Ectodermal cell (in vitro differentiated cells): ENCODE measurements around the gene EWSR1.

Source experiments
- H3K27ac ChIP-seq: 2 replicates; pipeline ENCODE4 v1.7.0; 2013; ENCODE audit warnings: mild to moderate bottlenecking, low read depth, low read length; ENCODE audit not compliant: insufficient read depth, poor library complexity, severe bottlenecking
- H3K27me3 ChIP-seq: 2 replicates; pipeline ENCODE4 v1.7.0; 2013; ENCODE audit warnings: mild to moderate bottlenecking, low read length; ENCODE audit not compliant: insufficient read depth, control insufficient read depth, poor library complexity, severe bottlenecking
- H3K36me3 ChIP-seq: one replicate; pipeline ENCODE4 v1.7.0; 2013; ENCODE audit warnings: low read length; ENCODE audit not compliant: control insufficient read depth, insufficient read depth
- H3K4me1 ChIP-seq: one replicate; pipeline ENCODE4 v1.7.0; 2013; ENCODE audit warnings: low read length; ENCODE audit not compliant: control insufficient read depth, insufficient read depth
- H3K4me3 ChIP-seq: 2 replicates; pipeline ENCODE4 v1.7.0; 2013; ENCODE audit warnings: low read depth, low read length, control low read depth; ENCODE audit not compliant: insufficient read depth
- H3K9me3 ChIP-seq: 2 replicates; pipeline ENCODE4 v1.7.0; 2013; ENCODE audit warnings: mild to moderate bottlenecking, low read length, moderate library complexity; ENCODE audit not compliant: control insufficient read depth
- WGBS, 2 experiments: methylation state at CpG; one replicate each; pipeline ENCODE4 v1.1.7; 2013; ENCODE audit warnings: missing lambda C conversion rate in 2 of 2; 5-methylcytosine and 5-hydroxymethylcytosine counted together

Gene EWSR1

GRCh38 chr22:29251981-29252911 is 15.8 kb upstream of the EWSR1 start:
- H3K9me3 ChIP-seq, result no peaks in the 10 kb centered on the region
- H3K27ac ChIP-seq, result no peak overlapping the region
- H3K4me1 ChIP-seq, result peaks cover 7% of the 10 kb centered on the region
- no peak overlapping the region for H3K4me3 ChIP-seq
- H3K27me3 ChIP-seq, result no peaks in the 10 kb centered on the region
- WGBS, 2 experiments, result 91 to 92% methylated on average over 10 of the region's 10 CpGs
- H3K36me3 ChIP-seq, result no peaks in the 10 kb centered on the region

- H3K9me3 ChIP-seq, result no peaks in the 10 kb centered on the region
- WGBS, 2 experiments, result 70 to 72% methylated on average over 14 of the region's 14 CpGs
- peaks cover 7% of the 10 kb centered on the region for H3K4me1 ChIP-seq
- no peaks in the 10 kb centered on the region for H3K36me3 ChIP-seq
- H3K4me3 ChIP-seq, result no peak overlapping the region
- no peaks in the 10 kb centered on the region for H3K27me3 ChIP-seq
- H3K27ac ChIP-seq, result no peak overlapping the region
Observed at GRCh38 chr22:29253561-29254285, 14.3 kb upstream of the EWSR1 start.

- 67 to 74% methylated on average over 4 of the region's 4 CpGs for WGBS, 2 experiments
- Histone ChIP-seq H3K9me3 (no peaks in the 10 kb centered on the region), H3K4me1 (peaks cover 7% of the 10 kb centered on the region), H3K27me3 (no peaks in the 10 kb centered on the region), H3K36me3 (no peaks in the 10 kb centered on the region), H3K27ac (no peak overlapping the region), H3K4me3 (no peak overlapping the region)
Observed at GRCh38 chr22:29254286-29254660, 13.8 kb upstream of the EWSR1 start.

- H3K4me1 ChIP-seq, result peaks cover 7% of the 10 kb centered on the region
- no peaks in the 10 kb centered on the region for H3K36me3 ChIP-seq
- H3K27ac ChIP-seq, result no peak overlapping the region
- no peak overlapping the region for H3K4me3 ChIP-seq
- no peaks in the 10 kb centered on the region for H3K27me3 ChIP-seq
- no peaks in the 10 kb centered on the region for H3K9me3 ChIP-seq
- 94 to 96% methylated on average over 11 of the region's 11 CpGs for WGBS, 2 experiments
Observed at GRCh38 chr22:29255064-29255621, 12.9 kb upstream of the EWSR1 start.

- Histone ChIP-seq H3K4me1 (peaks cover 7% of the 10 kb centered on the region), H3K27me3 (no peaks in the 10 kb centered on the region), H3K27ac (no peak overlapping the region), H3K4me3 (no peak overlapping the region), H3K9me3 (no peaks in the 10 kb centered on the region), H3K36me3 (no peaks in the 10 kb centered on the region)
- 95 to 96% methylated on average over 8 of the region's 8 CpGs for WGBS, 2 experiments
Observed at GRCh38 chr22:29256606-29257325, 11.3 kb upstream of the EWSR1 start.

- no peak overlapping the region for H3K4me3 ChIP-seq
- H3K4me1 ChIP-seq, result peaks cover 7% of the 10 kb centered on the region
- H3K27me3 ChIP-seq, result no peaks in the 10 kb centered on the region
- no peak overlapping the region for H3K27ac ChIP-seq
- H3K36me3 ChIP-seq, result no peaks in the 10 kb centered on the region
- no peaks in the 10 kb centered on the region for H3K9me3 ChIP-seq
- WGBS, 2 experiments, result 84 to 86% methylated on average over 8 of the region's 8 CpGs
Observed at GRCh38 chr22:29257751-29258181, 10.3 kb upstream of the EWSR1 start.

GRCh38 chr22:29258407-29259252 is 9.4 kb upstream of the EWSR1 start:
- 94 to 96% methylated on average over 17 of the region's 17 CpGs for WGBS, 2 experiments
- Histone ChIP-seq H3K27me3 (no peaks in the 10 kb centered on the region), H3K4me1 (peaks cover 7% of the 10 kb centered on the region), H3K9me3 (no peaks in the 10 kb centered on the region), H3K27ac (no peak overlapping the region), H3K4me3 (no peak overlapping the region), H3K36me3 (no peaks in the 10 kb centered on the region)

GRCh38 chr22:29259253-29259899 is 8.7 kb upstream of the EWSR1 start:
- H3K27ac ChIP-seq, result no peak overlapping the region
- H3K36me3 ChIP-seq, result no peaks in the 10 kb centered on the region
- WGBS, 2 experiments, result 74 to 75% methylated on average over 11 of the region's 11 CpGs
- H3K4me1 ChIP-seq, result peaks cover under 1% of the 10 kb centered on the region
- H3K4me3 ChIP-seq, result no peak overlapping the region
- no peaks in the 10 kb centered on the region for H3K9me3 ChIP-seq
- H3K27me3 ChIP-seq, result no peaks in the 10 kb centered on the region

- H3K4me1 ChIP-seq, result no peaks in the 10 kb centered on the region
- H3K27ac ChIP-seq, result no peak overlapping the region
- 96 to 97% methylated on average over 13 of the region's 13 CpGs for WGBS, 2 experiments
- H3K27me3 ChIP-seq, result no peaks in the 10 kb centered on the region
- no peak overlapping the region for H3K4me3 ChIP-seq
- H3K36me3 ChIP-seq, result peaks cover 2% of the 10 kb centered on the region
- H3K9me3 ChIP-seq, result no peaks in the 10 kb centered on the region
Observed at GRCh38 chr22:29260031-29260560, 8.0 kb upstream of the EWSR1 start.
